Measurements from ENCODE around the gene ADAP1.

ADAP1 gene

DNA sequence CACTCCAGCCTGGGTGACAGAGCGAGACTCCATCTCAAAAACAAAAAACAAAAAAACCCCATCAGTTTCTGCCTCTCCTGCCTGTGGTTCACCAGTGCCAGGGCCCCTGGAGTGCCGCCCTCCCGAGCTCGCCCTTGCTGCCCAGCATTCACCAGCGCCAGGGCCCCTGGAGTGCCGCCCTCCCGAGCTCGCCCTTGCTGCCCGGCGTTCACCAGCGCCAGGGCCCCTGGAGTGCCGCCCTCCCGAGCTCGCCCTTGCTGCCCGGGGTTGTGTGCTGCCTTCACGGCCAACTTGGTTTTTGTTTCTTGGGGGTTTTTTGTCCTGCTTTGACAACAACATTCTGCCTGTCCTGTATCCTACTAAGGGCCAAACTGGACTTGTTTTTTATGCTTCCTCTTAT lies 91.4 kb downstream of the ADAP1 start:
- DNase-seq (ENCODE audit: low read depth in 2 of 2): no peak

DNA sequence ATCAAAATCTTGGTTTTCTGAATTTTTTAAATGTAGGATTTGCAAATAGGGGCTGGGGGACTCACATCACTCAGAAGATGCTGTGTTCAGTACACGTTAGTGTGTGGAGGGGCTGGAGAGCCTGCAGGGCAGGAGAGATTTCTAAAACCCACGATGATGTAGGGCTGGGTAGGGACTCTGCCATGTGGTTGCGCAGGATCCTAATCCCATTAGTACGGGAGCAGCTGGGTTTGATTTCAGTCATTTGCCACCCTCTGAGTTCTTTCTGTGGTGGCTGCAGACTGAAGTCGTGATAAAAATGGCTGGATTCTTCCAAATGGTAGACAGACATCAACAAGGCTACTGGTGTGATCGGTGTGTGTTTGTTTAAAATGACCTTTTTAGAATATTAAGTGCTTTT lies 92.3 kb downstream of the ADAP1 start:
- no peak for DNase-seq (ENCODE audit: low read depth in 2 of 2)

DNA sequence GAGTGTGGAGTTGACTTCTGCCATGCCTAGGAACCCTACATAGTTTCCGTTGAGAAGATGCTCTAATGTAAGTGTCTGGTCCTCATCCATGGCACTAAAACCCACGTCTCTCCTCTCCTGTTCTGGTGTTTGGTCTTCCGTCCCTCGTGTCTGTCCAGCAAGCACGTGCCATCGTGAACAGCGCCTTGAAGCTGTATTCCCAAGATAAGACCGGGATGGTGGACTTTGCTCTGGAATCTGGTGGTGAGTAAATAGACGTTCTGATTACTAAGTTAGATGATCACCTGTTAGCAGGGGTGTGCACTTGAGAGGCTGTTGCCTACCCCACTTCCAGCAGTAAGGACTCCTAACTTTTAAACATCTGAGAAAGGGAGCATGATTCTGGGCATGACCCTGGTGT lies 93.3 kb downstream of the ADAP1 start:
- DNase-seq (ENCODE audit: low read depth in 2 of 2): no peak

DNA sequence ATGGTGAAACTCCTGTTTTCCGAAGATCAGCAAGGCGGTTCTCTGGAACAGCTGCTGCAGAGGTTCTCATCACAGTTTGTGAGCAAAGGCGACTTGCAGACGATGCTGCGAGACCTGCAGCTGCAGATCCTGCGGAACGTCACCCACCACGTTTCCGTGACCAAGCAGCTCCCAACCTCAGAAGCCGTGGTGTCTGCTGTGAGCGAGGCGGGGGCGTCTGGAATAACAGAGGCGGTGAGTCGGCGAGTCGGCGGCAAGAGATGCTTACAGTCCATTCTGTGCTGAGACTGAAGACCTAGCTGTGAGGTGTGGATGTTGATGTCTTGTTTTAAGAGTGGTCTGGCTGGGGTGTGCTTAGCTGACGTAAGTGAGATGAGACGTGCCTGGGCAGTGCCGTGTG lies 94.3 kb downstream of the ADAP1 start:
- no peak for DNase-seq (ENCODE audit: low read depth in 2 of 2)

DNA sequence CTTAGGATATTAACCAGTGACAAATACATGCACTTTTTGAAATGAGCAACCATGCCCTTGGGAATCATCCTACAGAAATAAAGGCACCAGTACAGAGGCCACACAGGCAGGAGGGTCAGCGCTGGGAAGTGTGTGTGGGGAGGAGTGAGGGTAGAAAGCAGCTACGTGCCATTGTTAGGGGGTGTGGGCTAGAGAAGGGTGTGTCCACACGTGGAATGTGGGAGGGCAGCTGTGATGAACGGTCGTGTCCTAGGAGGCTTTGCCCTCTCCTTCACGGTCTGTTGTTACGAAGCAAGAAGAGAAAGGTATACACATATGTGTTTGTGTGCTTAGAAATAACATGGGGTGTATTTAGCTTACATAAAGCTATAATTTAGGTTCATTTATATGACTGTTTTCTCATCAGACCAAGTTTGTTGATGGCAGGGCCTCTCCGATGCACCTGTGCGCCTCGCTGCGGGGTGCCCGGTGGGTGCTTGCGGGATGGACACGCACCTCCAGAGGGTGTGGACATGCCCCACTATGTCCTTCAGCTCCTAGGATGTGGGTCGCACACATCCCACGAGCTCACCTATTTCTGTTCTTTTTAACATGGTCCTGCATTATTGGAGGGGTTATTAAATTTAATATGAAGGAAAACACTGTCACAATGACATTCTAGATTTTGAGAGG lies 95.0 kb downstream of the ADAP1 start:
- no peak for DNase-seq (ENCODE audit: low read depth in 2 of 2)

DNA sequence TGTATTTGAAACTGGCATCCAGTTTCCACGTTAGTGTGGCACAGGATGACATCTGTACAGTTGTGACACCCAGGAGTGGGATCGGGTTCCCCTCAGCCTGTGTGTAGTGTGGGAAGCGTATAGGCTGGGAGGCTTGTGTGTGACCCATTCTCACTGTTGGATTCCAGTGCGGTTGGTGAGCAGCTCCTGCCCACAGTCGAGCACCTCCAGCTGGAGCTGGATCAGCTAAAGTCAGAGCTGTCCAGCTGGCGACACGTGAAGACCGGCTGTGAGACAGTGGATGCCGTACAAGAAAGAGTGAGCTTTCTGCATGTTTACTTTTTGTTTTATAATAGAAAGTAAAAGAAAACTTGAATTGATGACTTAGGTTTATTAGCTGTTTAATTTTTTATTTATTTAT lies 96.8 kb downstream of the ADAP1 start:
- no peak for DNase-seq (ENCODE audit: low read depth in 2 of 2)

DNA sequence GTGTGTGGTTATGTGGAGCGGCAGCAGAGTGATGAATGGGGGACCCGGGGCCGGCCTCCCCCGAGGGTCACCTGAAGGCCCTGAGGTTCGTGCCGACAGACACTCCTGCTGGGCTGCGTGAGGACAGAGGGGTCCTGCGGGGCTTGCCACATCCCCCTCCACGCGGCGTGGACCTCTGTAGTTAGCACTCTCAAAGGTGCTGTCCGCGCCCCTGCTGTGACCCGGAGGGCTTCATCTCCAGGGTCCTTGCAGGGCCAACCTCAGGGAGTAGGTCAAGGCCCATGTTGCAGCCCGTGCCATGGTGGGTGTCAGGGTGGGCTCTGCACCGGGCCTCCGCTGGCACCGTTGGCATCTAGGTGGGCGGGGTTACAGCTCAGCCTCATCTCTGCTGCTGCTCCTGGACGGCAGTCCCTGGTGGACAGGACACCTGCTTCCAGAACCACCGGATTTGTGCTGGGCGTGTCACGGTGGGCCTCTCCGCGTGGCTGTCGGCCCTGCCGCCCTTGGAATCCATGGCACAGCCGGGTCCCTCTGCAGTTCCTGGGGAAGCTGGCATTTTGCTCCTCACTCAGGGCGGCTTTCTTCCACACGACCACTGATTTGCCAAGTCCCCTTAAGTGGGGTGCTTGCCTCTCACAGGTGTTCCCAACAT lies 97.9 kb downstream of the ADAP1 start:
- no peak for DNase-seq (ENCODE audit: low read depth in 2 of 2)

DNA sequence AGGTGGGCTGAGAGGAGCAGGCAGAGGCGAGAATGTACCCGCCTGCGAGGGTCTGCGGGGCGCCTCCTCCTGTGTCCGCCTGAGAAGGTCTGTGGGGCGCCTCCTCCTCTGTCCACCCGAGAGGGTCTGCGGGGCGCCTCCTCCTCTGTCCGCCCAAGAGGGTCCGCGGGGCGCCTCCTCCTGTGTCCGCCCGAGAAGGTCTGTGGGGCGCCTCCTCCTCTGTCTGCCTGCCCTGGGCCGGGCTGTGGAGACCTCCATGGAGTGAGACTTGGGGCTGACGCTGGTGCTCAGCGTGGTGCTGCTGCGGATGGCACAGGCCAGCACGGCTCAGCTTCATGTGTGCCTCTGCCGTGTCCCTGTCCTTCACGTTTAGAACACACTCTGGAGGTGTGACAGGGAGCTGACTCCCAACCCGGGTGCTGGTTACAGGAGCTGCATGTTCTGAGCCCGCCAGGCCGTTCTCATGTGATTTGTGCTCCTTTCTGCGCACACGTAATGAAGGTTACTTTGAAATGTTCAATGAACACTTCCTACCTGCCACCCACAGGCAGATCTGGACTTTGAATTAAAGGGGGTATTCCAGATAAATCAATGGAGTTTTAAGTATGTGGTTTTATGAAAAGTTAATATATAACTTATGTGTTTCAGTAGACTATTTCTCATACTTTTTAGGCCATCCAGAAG lies 98.7 kb downstream of the ADAP1 start:
- DNase-seq (ENCODE audit: low read depth in 2 of 2): no peak

DNA sequence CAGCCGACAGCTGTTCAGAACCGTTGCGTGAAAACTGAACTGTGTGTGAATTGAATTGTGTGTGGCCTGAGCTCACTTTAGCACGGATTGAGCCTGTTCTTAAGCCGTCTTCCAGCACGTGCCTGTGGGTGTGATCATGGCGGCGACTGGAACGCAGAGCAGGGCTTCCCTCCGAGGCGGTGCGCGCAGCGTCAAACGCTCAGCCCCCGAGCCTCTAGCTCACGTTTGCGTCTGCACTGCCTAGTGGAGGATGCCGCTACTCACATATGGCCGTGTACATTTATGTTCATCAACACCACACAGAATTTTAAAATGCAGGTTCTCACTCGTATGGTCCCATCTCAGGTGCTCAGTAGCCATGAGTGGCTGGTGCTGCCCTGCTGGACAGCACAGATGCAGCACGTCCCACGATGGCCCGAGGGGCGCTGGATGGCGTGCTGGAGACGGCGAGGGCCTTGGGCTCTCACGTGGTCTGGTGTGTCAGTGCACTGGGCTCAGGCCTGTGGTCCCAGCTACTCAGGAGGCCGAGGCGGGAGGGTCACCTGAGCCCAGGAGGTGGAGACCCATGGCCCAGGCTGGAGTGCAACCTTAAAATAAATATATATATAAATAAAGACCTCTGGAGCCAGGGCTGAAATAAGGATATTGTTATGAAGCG lies 100.2 kb downstream of the ADAP1 start:
- no peak for DNase-seq (ENCODE audit: low read depth in 2 of 2)

DNA sequence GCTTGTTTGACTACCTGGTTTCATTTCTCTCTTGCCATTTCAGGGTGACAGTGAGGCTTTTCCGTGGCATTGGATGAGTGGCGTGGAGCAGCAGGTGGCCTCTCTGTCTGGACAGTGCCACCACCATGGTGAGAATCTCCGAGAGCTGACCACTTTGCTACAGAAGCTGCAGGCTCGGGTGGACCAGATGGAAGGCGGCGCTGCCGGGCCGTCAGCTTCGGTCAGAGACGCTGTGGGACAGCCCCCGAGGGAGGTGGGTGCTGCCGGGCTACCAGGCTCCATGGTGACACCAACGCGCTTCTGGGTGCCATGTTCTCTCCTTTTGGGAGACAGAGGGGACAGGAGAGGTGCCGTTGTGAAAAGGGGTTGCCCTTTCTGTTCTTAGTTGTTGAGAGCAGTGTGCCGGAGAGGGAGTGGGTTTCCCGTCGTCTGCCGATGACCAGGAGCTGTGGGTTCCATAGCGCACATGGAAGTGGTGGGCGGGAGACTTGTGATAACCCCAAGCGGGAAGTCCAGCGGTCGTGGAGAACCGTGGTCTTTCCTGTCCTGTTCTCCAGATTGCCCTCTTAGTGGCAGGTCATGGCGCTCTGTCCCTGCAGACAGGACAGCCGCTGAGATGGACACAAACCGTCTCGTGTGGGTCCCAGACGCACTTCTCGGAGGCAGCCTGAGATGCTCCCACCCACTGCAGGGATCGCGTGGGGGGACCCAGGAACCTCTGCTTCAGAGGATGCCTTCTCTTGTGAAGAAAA lies 100.9 kb downstream of the ADAP1 start:
- DNase-seq (ENCODE audit: low read depth in 2 of 2): no peak

DNA sequence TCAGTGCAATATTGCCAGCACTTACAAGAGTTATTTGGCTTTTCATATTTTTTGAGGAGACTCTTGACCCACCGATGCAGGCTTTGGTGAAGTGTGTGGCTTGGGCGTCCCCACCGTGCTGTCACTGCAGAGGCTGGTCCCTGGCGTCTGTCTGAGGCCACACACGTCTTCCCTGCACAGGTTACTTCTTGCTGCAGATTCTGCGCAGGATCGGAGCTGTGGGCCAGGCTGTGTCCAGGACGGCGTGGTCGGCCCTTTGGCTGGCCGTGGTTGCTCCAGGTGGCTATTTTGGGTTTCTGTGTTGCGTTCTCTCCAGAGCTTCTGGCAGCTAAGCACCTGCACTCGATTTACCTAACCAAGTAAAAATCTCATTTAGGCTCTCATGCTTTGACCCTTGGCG lies 103.3 kb downstream of the ADAP1 start:
- no peak for DNase-seq (ENCODE audit: low read depth in 2 of 2)

DNA sequence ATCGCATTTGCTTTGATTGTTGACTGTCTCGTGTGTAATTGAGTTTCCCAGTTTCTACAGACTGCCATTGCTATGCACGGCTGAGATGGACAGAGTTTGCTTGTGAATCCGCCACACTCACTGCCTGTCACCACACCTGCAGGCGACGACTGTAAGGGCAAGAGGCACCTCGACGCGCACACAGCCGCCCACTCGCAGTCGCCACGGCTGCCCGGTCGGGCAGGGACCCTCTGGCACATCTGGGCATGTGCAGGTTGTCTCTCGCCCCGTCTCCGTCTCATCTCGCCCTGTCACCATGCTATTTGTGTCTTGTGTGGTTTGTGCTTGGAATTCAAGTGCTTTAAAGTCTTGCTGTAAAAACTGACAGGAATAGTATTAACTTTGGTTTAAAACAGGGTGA lies 104.7 kb downstream of the ADAP1 start:
- no peak for DNase-seq (ENCODE audit: low read depth in 2 of 2)

DNA sequence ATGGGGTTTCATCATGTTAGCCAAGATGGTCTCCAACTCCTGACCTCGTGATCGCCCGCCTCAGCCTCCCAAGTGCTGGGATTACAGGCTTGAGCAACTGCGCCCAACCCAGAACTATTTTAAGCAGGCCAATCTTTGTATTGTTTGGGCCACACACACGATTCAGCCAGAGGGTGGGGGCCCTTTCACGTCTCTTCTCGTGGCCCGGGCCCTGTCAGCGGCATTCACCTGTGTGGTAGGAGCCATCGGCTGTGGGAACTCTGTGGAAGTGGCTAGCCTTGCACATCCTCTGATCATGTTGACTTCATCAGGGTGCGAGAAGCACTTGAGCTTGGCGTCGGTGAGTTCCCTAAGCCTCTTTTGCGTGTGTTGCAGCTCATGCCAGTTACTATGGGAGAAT lies 105.3 kb downstream of the ADAP1 start:
- no peak for DNase-seq (ENCODE audit: low read depth in 2 of 2)

Data from stimulated activated CD4-positive, alpha-beta T cell treated with anti-CD3 and anti-CD28 coated beads, Interleukin-4, amount 100 ng/mL, for 48 hours (primary cell).